Mesenchymal stem cell (in vitro differentiated cells and primary cell): ENCODE measurements around the gene KCNC1.

Experiments used
- DNase-seq: peaks from one replicate; pipeline ENCODE4 v3.0.0-alpha.2; 2013
- H2AFZ ChIP-seq: one replicate; pipeline ENCODE4 v1.6.1; 2013; ENCODE audit warnings: low read depth, mild to moderate bottlenecking, control low read depth, inconsistent platforms, low read length, moderate library complexity
- H2AK5ac ChIP-seq: 2 replicates; pipeline ENCODE4 v1.6.1; 2013; ENCODE audit warnings: low read length, moderate library complexity, mild to moderate bottlenecking, inconsistent platforms; ENCODE audit not compliant: severe bottlenecking
- H2BK120ac ChIP-seq: one replicate; pipeline ENCODE4 v1.6.1; 2013; ENCODE audit warnings: low read depth, mild to moderate bottlenecking, inconsistent platforms, low read length, moderate library complexity
- H2BK12ac ChIP-seq, 2 experiments: one replicate each; pipeline ENCODE4 v1.6.1; 2013; ENCODE audit warnings: inconsistent platforms in 2 of 2, low read length in 2 of 2, mild to moderate bottlenecking in 2 of 2, moderate library complexity in 2 of 2, control low read depth in 1 of 2
- H2BK15ac ChIP-seq: one replicate; pipeline ENCODE4 v1.6.1; 2013; ENCODE audit warnings: mild to moderate bottlenecking, low read depth, inconsistent platforms; ENCODE audit not compliant: poor library complexity, severe bottlenecking
- H2BK5ac ChIP-seq: 2 replicates; pipeline ENCODE4 v1.6.1; 2013; ENCODE audit warnings: low read depth, mild to moderate bottlenecking, low read length, control low read depth, inconsistent platforms; ENCODE audit not compliant: poor library complexity, severe bottlenecking
- H3K14ac ChIP-seq, 2 experiments: one replicate each; pipeline ENCODE4 v1.6.1; 2013; ENCODE audit warnings: inconsistent platforms in 2 of 2, low read length in 2 of 2, control low read depth in 1 of 2, mild to moderate bottlenecking in 1 of 2, moderate library complexity in 1 of 2
- H3K18ac ChIP-seq, 2 experiments: one replicate each; pipeline ENCODE4 v1.6.1; 2013; ENCODE audit warnings: inconsistent platforms in 2 of 2, low read length in 2 of 2, control low read depth in 1 of 2, low read depth in 1 of 2, mild to moderate bottlenecking in 1 of 2
- H3K23ac ChIP-seq, 2 experiments: one replicate each; pipeline ENCODE4 v1.6.1; 2013; ENCODE audit warnings: inconsistent platforms in 2 of 2, low read length in 2 of 2, mild to moderate bottlenecking in 2 of 2, moderate library complexity in 2 of 2, control low read depth in 1 of 2
- H3K27ac ChIP-seq: 2 replicates; pipeline ENCODE4 v1.5.1; 2013; ENCODE audit warnings: mild to moderate bottlenecking, moderate library complexity, low read length, control low read depth, inconsistent platforms; ENCODE audit not compliant: poor library complexity, severe bottlenecking
- H3K27me3 ChIP-seq, 2 experiments: 2 replicates each; pipeline versions ENCODE4 v1.6.1 to v1.7.0; 2013; ENCODE audit warnings: low read length in 2 of 2, mild to moderate bottlenecking in 2 of 2, moderate library complexity in 2 of 2, control low read depth in 1 of 2, inconsistent platforms in 1 of 2; ENCODE audit not compliant: control insufficient read depth in 1 of 2, insufficient read depth in 1 of 2
- H3K36me3 ChIP-seq, 2 experiments: 2 replicates each; pipeline versions ENCODE4 v1.6.1 to v1.7.0; 2013; ENCODE audit warnings: low read length in 2 of 2, control low read depth in 1 of 2, inconsistent platforms in 1 of 2, low read depth in 1 of 2, mild to moderate bottlenecking in 1 of 2; ENCODE audit not compliant: insufficient read depth in 2 of 2, control insufficient read depth in 1 of 2
- H3K4ac ChIP-seq, 2 experiments: one replicate each; pipeline ENCODE4 v1.6.1; 2013; ENCODE audit warnings: inconsistent platforms in 2 of 2, low read length in 2 of 2, mild to moderate bottlenecking in 2 of 2, moderate library complexity in 2 of 2, control low read depth in 1 of 2, low read depth in 1 of 2
- H3K4me1 ChIP-seq: 2 replicates; pipeline ENCODE4 v1.6.1; 2013; ENCODE audit warnings: low read depth, low read length, control low read depth; ENCODE audit not compliant: control insufficient read depth, insufficient read depth
- H3K4me2 ChIP-seq: 2 replicates; pipeline ENCODE4 v1.6.1; 2013; ENCODE audit warnings: low read length, mild to moderate bottlenecking, inconsistent platforms; ENCODE audit not compliant: poor library complexity, severe bottlenecking
- H3K4me3 ChIP-seq, 2 experiments: 2 replicates each; pipeline versions ENCODE4 v1.5.1 to v1.7.0; 2013; ENCODE audit warnings: low read length in 2 of 2, mild to moderate bottlenecking in 2 of 2, control low read depth in 1 of 2, low read depth in 1 of 2; ENCODE audit not compliant: insufficient read depth in 1 of 2
- H3K79me1 ChIP-seq: replicated peaks from 2 replicates; pipeline ENCODE4 v1.6.1; 2013; ENCODE audit warnings: mild to moderate bottlenecking, control low read depth, low read length, inconsistent platforms; ENCODE audit not compliant: poor library complexity, severe bottlenecking
- H3K9ac ChIP-seq: 2 replicates; pipeline ENCODE4 v1.7.0; 2013; ENCODE audit warnings: mild to moderate bottlenecking, low read length, moderate library complexity
- H3K9me3 ChIP-seq: 2 replicates; pipeline ENCODE4 v1.7.0; 2013; ENCODE audit warnings: mild to moderate bottlenecking, low read length; ENCODE audit not compliant: control insufficient read depth
- H4K8ac ChIP-seq: one replicate; pipeline ENCODE4 v1.6.1; 2013; ENCODE audit warnings: inconsistent platforms, mild to moderate bottlenecking, low read length, moderate library complexity
- H4K91ac ChIP-seq: one replicate; pipeline ENCODE4 v1.6.1; 2013; ENCODE audit warnings: mild to moderate bottlenecking, low read length, inconsistent platforms
- WGBS: methylation state at CpG from one replicate; pipeline ENCODE4 v1.1.7; 2013; ENCODE audit warnings: mixed read lengths; 5-methylcytosine and 5-hydroxymethylcytosine counted together

The KCNC1 gene

DNA sequence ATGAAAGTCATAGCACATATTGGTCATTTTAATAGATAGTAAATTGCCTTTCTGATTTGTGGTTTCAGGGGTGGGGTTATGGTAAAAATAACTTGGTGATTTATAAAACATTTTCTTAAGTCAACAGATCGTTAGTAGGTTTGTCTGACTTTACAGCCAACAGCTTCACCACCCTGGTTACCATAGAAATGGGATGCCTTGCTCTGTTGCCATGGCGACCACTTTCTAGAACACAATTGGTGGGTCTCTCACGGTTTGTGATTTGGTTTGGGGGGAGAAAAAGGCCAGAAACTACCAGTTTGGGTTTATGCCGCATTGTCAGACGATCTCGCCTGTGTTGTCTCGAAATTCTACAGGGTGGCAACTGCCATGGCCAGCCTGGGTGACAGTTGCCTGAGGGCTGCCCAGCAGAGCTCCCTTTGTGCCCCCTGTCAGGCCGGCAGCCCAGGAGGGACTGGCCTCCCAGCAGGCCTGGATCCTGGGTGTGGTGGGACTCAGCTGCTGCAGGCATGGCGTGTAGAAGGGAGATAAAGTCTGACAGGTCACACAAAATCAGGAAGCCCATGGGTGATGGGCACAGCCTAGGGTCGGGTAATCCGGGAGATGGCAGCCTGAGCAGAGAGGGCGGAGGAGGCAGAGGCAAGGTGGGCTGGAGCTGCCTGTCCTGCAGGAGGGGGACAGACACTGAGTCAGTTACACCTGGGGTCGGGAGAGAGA lies 30.9 kb downstream of the KCNC1 start:
- Histone ChIP-seq H3K18ac (no peak overlapping the region), H3K79me1 (no peaks in the 10 kb centered on the region), H4K91ac (no peak overlapping the region), H2AFZ (no peak overlapping the region), H2BK120ac (no peak overlapping the region), H2AK5ac (no peak overlapping the region), H3K36me3 (no peaks in the 10 kb centered on the region), H3K23ac (no peak overlapping the region), H2BK12ac (no peak overlapping the region), H3K27ac (no peak overlapping the region), H3K4ac (no peak overlapping the region), H3K4me2 (no peak overlapping the region), H3K9ac (no peak overlapping the region), H2BK5ac (no peak overlapping the region), H3K27me3 (peaks cover 30 to 52% of the 10 kb centered on the region in 2 experiments), H3K14ac (no peak overlapping the region), H3K4me1 (peaks cover 4% of the 10 kb centered on the region), H3K9me3 (no peaks in the 10 kb centered on the region), H3K4me3 (no peak overlapping the region), H4K8ac (no peak overlapping the region), H2BK15ac (no peak overlapping the region)
- no peak for DNase-seq
- 86% methylated on average over 13 of the region's 13 CpGs for WGBS

DNA sequence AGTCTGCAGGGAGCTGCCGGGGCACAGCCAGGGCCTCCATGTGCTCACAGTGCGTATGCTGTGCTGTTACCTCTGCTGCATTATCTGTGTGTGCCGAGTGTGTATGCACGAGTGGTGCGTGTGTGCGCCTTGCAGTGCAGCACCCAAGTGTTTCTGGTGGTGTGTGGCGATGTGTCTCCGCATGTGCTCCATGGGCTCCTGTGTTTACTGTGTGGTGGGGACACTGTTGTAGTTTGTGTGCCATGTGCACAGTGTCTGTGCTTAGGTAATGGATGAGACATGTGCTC lies 31.4 kb downstream of the KCNC1 start:
- Histone ChIP-seq H2BK120ac (no peak overlapping the region), H3K9me3 (no peaks in the 10 kb centered on the region), H4K8ac (no peak overlapping the region), H3K79me1 (no peaks in the 10 kb centered on the region), H3K9ac (no peak overlapping the region), H2BK12ac (no peak overlapping the region), H2AK5ac (no peak overlapping the region), H3K27me3 (peaks cover 30 to 48% of the 10 kb centered on the region in 2 experiments), H2BK5ac (no peak overlapping the region), H3K4ac (no peak overlapping the region), H3K4me1 (peaks cover 4% of the 10 kb centered on the region), H4K91ac (no peak overlapping the region), H3K14ac (no peak overlapping the region), H2BK15ac (no peak overlapping the region), H3K18ac (no peak overlapping the region), H3K23ac (no peak overlapping the region), H3K27ac (no peak overlapping the region), H3K4me2 (no peak overlapping the region), H2AFZ (no peak overlapping the region), H3K36me3 (no peaks in the 10 kb centered on the region), H3K4me3 (no peak overlapping the region)
- no peak for DNase-seq
- 89% methylated on average over 8 of the region's 8 CpGs for WGBS

DNA sequence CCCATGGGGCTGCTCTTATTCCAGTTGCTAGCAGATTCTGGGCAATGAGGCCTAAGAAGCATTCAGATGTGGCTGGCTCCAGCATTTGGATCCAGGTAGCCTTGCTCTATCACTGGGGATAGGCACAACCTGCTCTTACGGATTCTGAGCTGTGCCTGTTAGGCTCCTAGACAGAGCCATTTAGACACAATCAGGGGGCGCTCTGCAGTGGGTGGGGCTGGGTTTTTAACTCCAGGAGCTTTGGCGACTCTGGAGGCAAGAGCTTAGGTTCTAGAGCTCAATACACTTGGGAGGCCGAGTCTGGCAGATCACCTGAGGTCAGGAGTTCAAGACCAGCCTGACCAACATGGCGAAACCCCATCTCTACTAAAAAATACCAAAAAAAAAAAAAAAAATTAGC lies 32.0 kb downstream of the KCNC1 start:
- Histone ChIP-seq H3K23ac (no peak overlapping the region), H3K9ac (no peak overlapping the region), H3K27ac (no peak overlapping the region), H2AFZ (no peak overlapping the region), H2BK5ac (no peak overlapping the region), H3K36me3 (no peaks in the 10 kb centered on the region), H3K18ac (no peak overlapping the region), H2BK15ac (no peak overlapping the region), H2AK5ac (no peak overlapping the region), H3K4ac (no peak overlapping the region), H4K91ac (no peak overlapping the region), H3K14ac (no peak overlapping the region), H4K8ac (no peak overlapping the region), H2BK12ac (no peak overlapping the region), H3K4me3 (no peak overlapping the region), H2BK120ac (no peak overlapping the region), H3K79me1 (no peaks in the 10 kb centered on the region), H3K9me3 (no peaks in the 10 kb centered on the region), H3K4me2 (no peak overlapping the region), H3K27me3 (peaks cover 30 to 48% of the 10 kb centered on the region in 2 experiments), H3K4me1 (peaks cover 4% of the 10 kb centered on the region)
- no peak for DNase-seq
- WGBS: 76% methylated on average over 5 of the region's 5 CpGs

DNA sequence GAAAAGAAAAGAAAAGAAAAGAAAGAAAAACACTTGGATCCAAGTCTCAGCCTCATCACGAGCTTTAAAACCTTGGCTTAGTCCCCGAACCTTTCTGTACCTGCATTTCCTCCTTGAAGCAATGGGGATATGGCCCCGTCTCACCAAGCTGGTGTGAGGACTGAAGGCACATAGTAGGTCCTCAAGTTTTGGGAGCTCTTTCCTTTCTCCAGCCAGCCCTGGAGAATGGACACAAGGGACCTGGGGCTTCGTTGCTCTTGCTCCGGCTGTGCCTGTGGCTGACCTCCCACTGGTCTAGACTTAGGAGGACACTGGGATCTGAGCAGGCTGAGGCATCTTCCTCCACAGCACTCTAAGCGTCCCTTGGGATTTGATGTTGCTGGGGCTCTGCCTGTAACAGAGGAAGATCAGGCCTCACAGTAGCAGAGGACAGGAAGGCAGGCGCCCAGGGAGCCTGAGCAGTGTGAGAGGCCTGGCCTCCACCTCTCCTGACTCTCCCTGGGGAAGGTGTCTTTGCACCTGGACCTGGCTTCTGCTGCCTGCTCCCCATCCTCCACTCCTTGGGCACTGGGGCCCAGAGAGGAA lies 32.8 kb downstream of the KCNC1 start:
- H2BK120ac ChIP-seq: no peak overlapping the region
- 86% methylated on average over 7 of the region's 7 CpGs for WGBS
- H3K18ac ChIP-seq: no peak overlapping the region

More for the DNA sequence above, 32.8 kb downstream of the KCNC1 start:
- Histone ChIP-seq H2AFZ (no peak overlapping the region), H3K9me3 (no peaks in the 10 kb centered on the region), H2AK5ac (no peak overlapping the region), H2BK12ac (no peak overlapping the region), H3K27ac (no peak overlapping the region), H4K8ac (no peak overlapping the region), H3K79me1 (no peaks in the 10 kb centered on the region), H3K23ac (no peak overlapping the region), H3K14ac (no peak overlapping the region), H3K36me3 (no peaks in the 10 kb centered on the region), H4K91ac (no peak overlapping the region), H3K9ac (no peak overlapping the region), H3K4me2 (no peak overlapping the region), H2BK15ac (no peak overlapping the region), H3K4me3 (no peak overlapping the region), H3K4me1 (peaks cover 4% of the 10 kb centered on the region), H3K4ac (no peak overlapping the region), H3K27me3 (peaks cover 26 to 40% of the 10 kb centered on the region in 2 experiments), H2BK5ac (no peak overlapping the region)
- DNase-seq: no peak
